H1 (cell line): ENCODE measurements around the gene PURA. TPM values are rescaled to one million over a fixed set of nuclear protein-coding genes. Genes with fewer than 3 reads are reported as not detected.

Experiments
- CTCF ChIA-PET: fragments of 300-600 bp; sonication (Branson Sonifier 250); formaldehyde crosslinking; loops from one replicate; lab custom pipeline; 2021; ENCODE audit not compliant: partially characterized antibody; lab: Charles Lee
- POLR2A ChIA-PET: fragments of 300-600 bp; sonication (Branson Sonifier 250); formaldehyde crosslinking; loops from one replicate; lab custom pipeline; 2021; ENCODE audit warnings: inconsistent platforms; ENCODE audit not compliant: partially characterized antibody; lab: Charles Lee
- DNase-seq, 2 experiments: peaks; one replicate each; pipeline versions ENCODE4 v3.0.0 to v3.0.0-alpha.2; 2010 to 2022; ENCODE audit warnings: low spot score in 2 of 2, low read depth in 1 of 2, mixed read lengths in 1 of 2
- FAIRE-seq: peaks from 2 replicates; lab custom pipeline; 2011; peaks lifted over from hg19 to GRCh38; lab: Jason Lieb, UNC
- H2AFZ ChIP-seq: 2 replicates; pipeline ENCODE4 v1.8.1; 2012; ENCODE audit warnings: low read length, inconsistent platforms
- H2AK5ac ChIP-seq: 2 replicates; pipeline ENCODE4 v1.6.1; 2013; ENCODE audit warnings: low read depth, low read length
- H2BK120ac ChIP-seq: replicated peaks from 2 replicates; pipeline ENCODE3; 2013; ENCODE audit warnings: low read depth, low read length, inconsistent platforms
- H2BK12ac ChIP-seq: 2 replicates; pipeline ENCODE4 v1.6.1; 2013; ENCODE audit warnings: low read depth, low read length
- H2BK15ac ChIP-seq: 2 replicates; pipeline ENCODE4 v1.6.1; 2013; ENCODE audit warnings: low read length
- H2BK20ac ChIP-seq: 2 replicates; pipeline ENCODE4 v1.6.1; 2013; ENCODE audit warnings: low read length
- H2BK5ac ChIP-seq: 2 replicates; pipeline ENCODE4 v1.6.1; 2013; ENCODE audit warnings: low read depth, low read length
- H3K14ac ChIP-seq: 2 replicates; pipeline ENCODE4 v1.6.1; 2013; ENCODE audit warnings: inconsistent platforms; ENCODE audit not compliant: insufficient read length
- H3K18ac ChIP-seq: 2 replicates; pipeline ENCODE4 v1.6.1; 2013; ENCODE audit warnings: low read length; ENCODE audit errors: extremely low read depth
- H3K23ac ChIP-seq: 2 replicates; pipeline ENCODE4 v1.6.1; 2013; ENCODE audit warnings: inconsistent platforms; ENCODE audit not compliant: insufficient read length
- H3K23me2 ChIP-seq: 2 replicates; pipeline ENCODE4 v1.6.1; 2013; ENCODE audit warnings: low read depth, low read length
- H3K27ac ChIP-seq: 2 replicates; pipeline ENCODE4 v1.6.1; 2011; ENCODE audit warnings: low read depth, low read length, inconsistent platforms
- H3K27me3 ChIP-seq, 4 experiments: replicated peaks in 1 of 4; 1 replicate in 1 of 4; 2 replicates in 3 of 4; pipeline versions ENCODE4 v1.6.1 to v1.8.1; 2011 to 2013; ENCODE audit warnings: low read length in 3 of 4, mild to moderate bottlenecking in 3 of 4, inconsistent platforms in 2 of 4, mixed read lengths in 2 of 4, moderate library complexity in 1 of 4; ENCODE audit not compliant: control insufficient read depth in 3 of 4, insufficient read depth in 3 of 4; ENCODE audit errors: extremely low read depth in 1 of 4
- H3K36me3 ChIP-seq, 4 experiments: 2 replicates each; pipeline versions ENCODE4 v1.6.1 to v1.8.1; 2011 to 2013; ENCODE audit warnings: mild to moderate bottlenecking in 4 of 4, low read length in 3 of 4, moderate library complexity in 2 of 4, control low read depth in 1 of 4, inconsistent platforms in 1 of 4; ENCODE audit not compliant: insufficient read depth in 4 of 4, control insufficient read depth in 2 of 4
- H3K4ac ChIP-seq: replicated peaks from 2 replicates; pipeline ENCODE3; 2013; ENCODE audit warnings: low read length, low read depth, mixed read lengths, inconsistent platforms; ENCODE audit not compliant: insufficient read length
- H3K4me1 ChIP-seq, 4 experiments: replicated peaks in 1 of 4; 1 replicate in 1 of 4; 2 replicates in 3 of 4; pipeline versions ENCODE4 v1.6.1 to v1.8.1; 2011 to 2013; ENCODE audit warnings: low read length in 3 of 4, inconsistent platforms in 2 of 4, mixed read lengths in 1 of 4; ENCODE audit not compliant: insufficient read depth in 4 of 4, control insufficient read depth in 3 of 4
- H3K4me2 ChIP-seq, 2 experiments: 2 replicates each; pipeline versions ENCODE4 v1.6.1 to v1.8.1; 2011 to 2013; ENCODE audit warnings: low read depth in 2 of 2, low read length in 2 of 2, control low read depth in 1 of 2, inconsistent platforms in 1 of 2, mild to moderate bottlenecking in 1 of 2; ENCODE audit not compliant: insufficient read depth in 1 of 2
- H3K4me3 ChIP-seq, 4 experiments: fragments of 200-600, 300-600 bp in 1 of 4; sonication (generic), shearing (Covaris generic), sonication (Bioruptor Twin) in 1 of 4; 2 replicates each; pipeline versions ENCODE4 v1.5.1 to v1.8.1; 2011 to 2016; ENCODE audit warnings: low read length in 4 of 4, low read depth in 3 of 4, control low read depth in 2 of 4, inconsistent platforms in 2 of 4, mild to moderate bottlenecking in 2 of 4, mixed read lengths in 1 of 4, moderate library complexity in 1 of 4; ENCODE audit not compliant: insufficient read depth in 2 of 4; ENCODE audit errors: extremely low read depth in 1 of 4
- H3K56ac ChIP-seq: replicated peaks from 2 replicates; pipeline ENCODE3; 2013; ENCODE audit warnings: low read depth, mild to moderate bottlenecking, mixed read lengths, low read length, inconsistent platforms; ENCODE audit not compliant: insufficient read length
- H3K79me1 ChIP-seq: 2 replicates; pipeline ENCODE4 v1.6.1; 2013; ENCODE audit warnings: low read depth, low read length, control low read depth
- H3K79me2 ChIP-seq, 2 experiments: 2 replicates each; pipeline versions ENCODE4 v1.6.1 to v1.8.1; 2012 to 2013; ENCODE audit warnings: low read length in 2 of 2, mild to moderate bottlenecking in 2 of 2, inconsistent platforms in 1 of 2; ENCODE audit not compliant: insufficient read depth in 2 of 2, control insufficient read depth in 1 of 2
- H3K9ac ChIP-seq, 4 experiments: replicated peaks in 1 of 4; 1 replicate in 1 of 4; 2 replicates in 3 of 4; pipeline versions ENCODE4 v1.6.1 to v1.8.1; 2011 to 2013; ENCODE audit warnings: low read depth in 3 of 4, low read length in 3 of 4, control low read depth in 2 of 4, mild to moderate bottlenecking in 2 of 4, moderate library complexity in 2 of 4, inconsistent platforms in 1 of 4; ENCODE audit errors: extremely low read depth in 1 of 4
- H3K9me3 ChIP-seq, 2 experiments: 2 replicates each; pipeline versions ENCODE4 v1.6.1 to v1.8.1; 2012 to 2013; ENCODE audit warnings: mild to moderate bottlenecking in 2 of 2, moderate library complexity in 2 of 2, control low read depth in 1 of 2, inconsistent platforms in 1 of 2, low read depth in 1 of 2, low read length in 1 of 2, mixed read lengths in 1 of 2; ENCODE audit not compliant: insufficient read depth in 2 of 2
- H4K20me1 ChIP-seq, 2 experiments: replicated peaks in 1 of 2; 2 replicates each; pipeline versions ENCODE3 to v1.8.1; 2011 to 2013; ENCODE audit warnings: inconsistent platforms in 2 of 2, low read length in 2 of 2, mild to moderate bottlenecking in 1 of 2; ENCODE audit not compliant: insufficient read depth in 2 of 2, control insufficient read depth in 1 of 2
- H4K5ac ChIP-seq: 2 replicates; pipeline ENCODE4 v1.6.1; 2013; ENCODE audit warnings: low read length, low read depth, mixed read lengths, inconsistent platforms; ENCODE audit not compliant: insufficient read length
- H4K8ac ChIP-seq: 2 replicates; pipeline ENCODE4 v1.8.0; 2013; ENCODE audit warnings: mild to moderate bottlenecking, moderate library complexity, low read length, inconsistent platforms; ENCODE audit not compliant: insufficient read depth; ENCODE audit errors: extremely low read depth
- H4K91ac ChIP-seq: replicated peaks from 2 replicates; pipeline ENCODE3; 2013; ENCODE audit warnings: low read length, mixed read lengths, inconsistent platforms; ENCODE audit not compliant: insufficient read length
- BRCA1 ChIP-seq: IDR thresholded peaks from 2 replicates; pipeline ENCODE4 v1.6.1; 2012; ENCODE audit warnings: low read depth, low read length, improper control_type of control experiment
- CHD1 ChIP-seq: IDR thresholded peaks from 2 replicates; pipeline ENCODE4 v1.6.1; 2012; ENCODE audit warnings: low read depth, low read length, improper control_type of control experiment
- CHD2 ChIP-seq: IDR thresholded peaks from 2 replicates; pipeline ENCODE4 v1.6.1; 2012; ENCODE audit warnings: low read length, improper control_type of control experiment
- HDAC2 ChIP-seq, 2 experiments: fragments of 300-600 bp in 1 of 2; sonication (generic) in 1 of 2; IDR thresholded peaks; 2 replicates each; pipeline ENCODE4 v1.6.1; 2011 to 2012; ENCODE audit warnings: low read depth in 2 of 2, low read length in 2 of 2, mild to moderate bottlenecking in 2 of 2, moderate library complexity in 2 of 2, borderline replicate concordance in 1 of 2, inconsistent platforms in 1 of 2
- JUN ChIP-seq: IDR thresholded peaks from 2 replicates; pipeline ENCODE4 v1.6.1; 2011; ENCODE audit warnings: low read depth, mild to moderate bottlenecking, improper control_type of control experiment, low read length
- NRF1 ChIP-seq: IDR thresholded peaks from 2 replicates; pipeline ENCODE4 v1.6.1; 2011; ENCODE audit warnings: mild to moderate bottlenecking, low read depth, low read length, improper control_type of control experiment
- RFX5 ChIP-seq: IDR thresholded peaks from 2 replicates; pipeline ENCODE4 v1.6.1; 2011; ENCODE audit warnings: low read depth, low read length, improper control_type of control experiment, borderline replicate concordance
- SP1 ChIP-seq: IDR thresholded peaks from 2 replicates; pipeline ENCODE4 v1.6.1; 2011; ENCODE audit warnings: low read depth, low read length
- SRF ChIP-seq: IDR thresholded peaks from 2 replicates; pipeline ENCODE4 v1.6.1; 2011; ENCODE audit warnings: mild to moderate bottlenecking, low read depth, low read length, moderate library complexity
- TAF1 ChIP-seq: IDR thresholded peaks from 2 replicates; pipeline ENCODE4 v1.6.1; 2011; ENCODE audit warnings: mild to moderate bottlenecking, low read depth, low read length
- YY1 ChIP-seq: IDR thresholded peaks from 2 replicates; pipeline ENCODE4 v1.6.1; 2011; ENCODE audit warnings: low read depth, mild to moderate bottlenecking, low read length
- ZNF274 ChIP-seq: IDR thresholded peaks from 2 replicates; pipeline ENCODE4 v1.7.0; 2012; ENCODE audit warnings: low read length, borderline replicate concordance; ENCODE audit errors: extremely low read depth
- WGBS, 2 experiments: shearing (Covaris generic) in 1 of 2; methylation state at CpG; one replicate each; pipeline versions ENCODE4 v1.1.6 to v1.1.7; 2013 to 2015; ENCODE audit warnings: low lambda C conversion rate in 2 of 2, mixed read lengths in 2 of 2, inconsistent platforms in 1 of 2, low coverage in 1 of 2, missing lambda C conversion rate in 1 of 2; ENCODE audit not compliant: insufficient replicate concordance in 2 of 2, insufficient coverage in 1 of 2, insufficient read length in 1 of 2; ENCODE audit errors: extremely low coverage in 1 of 2, missing lambda C conversion rate in 1 of 2; 5-methylcytosine and 5-hydroxymethylcytosine counted together
- polyA plus RNA-seq, 7 experiments: library from polyadenylated mRNA; depleted of rRNA in 3 of 7; stranded (reverse) in 5 of 7; unstranded in 2 of 7; fragments of >200 nt in 5 of 7; fragments of 200-250 nt in 2 of 7; gene quantifications; 1 replicate in 5 of 7; 2 replicates in 1 of 7; 4 replicates in 1 of 7; pipeline versions ENCODE4 v1.2.1 to v1.2.3, GENCODE V29; 2011 to 2013; ENCODE audit warnings: missing spikeins in 2 of 7, mixed read lengths in 2 of 7
- total RNA-seq: library from RNA; stranded (reverse); fragmentation: NEBNext Ultra II Directional; extraction: Animal tissue kit (Norgen Biotek cat#: 25700); gene quantifications from 2 replicates; pipeline ENCODE4 v1.2.1, GENCODE V29; 2021
- TF ChIP-seq, protein P1 (sequence below): IDR thresholded peaks from 2 replicates; pipeline ENCODE4 v1.6.1; 2012; ENCODE audit warnings: inconsistent platforms
- TF ChIP-seq, protein P2 (sequence below): IDR thresholded peaks from 2 replicates; pipeline ENCODE4 v1.6.1; 2011; ENCODE audit warnings: low read length, improper control_type of control experiment

The PURA gene
- total and polyA plus RNA-seq, 2 of the 8 experiments (the other 6 are each of a cell fraction or from before 2014, with no cell fraction given), result 0.98 to 2.1 TPM

GRCh38 chr5:140128376-140128775, 14.5 kb downstream of the PURA start:
- Histone ChIP-seq H3K23me2 (no peaks in the 10 kb centered on the region), H3K27me3 (no peaks in the 10 kb centered on the region; a peak in 1 of 7 replicates), H3K9me3 (no peaks in the 10 kb centered on the region), H3K18ac (no peak overlapping the region), H3K27ac (no peak overlapping the region), H3K56ac (no peak overlapping the region), H3K4me3 (no peak overlapping the region), H2BK20ac (no peak overlapping the region), H3K9ac (peak overlapping the region in 1 of 4 experiments; percentile 32; a peak in 2 of 7 replicates), H4K5ac (no peak overlapping the region), H3K79me2 (no peaks in the 10 kb centered on the region), H2AFZ (no peak overlapping the region), H2BK120ac (no peak overlapping the region), H3K36me3 (no peaks in the 10 kb centered on the region), H3K4me1 (peaks cover 0 to 9% (median 1%) of the 10 kb centered on the region in 4 experiments; a peak in 2 of 7 replicates), H3K4ac (no peak overlapping the region), H2AK5ac (no peak overlapping the region), H4K20me1 (no peaks in the 10 kb centered on the region), H4K8ac (no peak overlapping the region), H3K23ac (no peak overlapping the region), H3K4me2 (no peak overlapping the region), H2BK5ac (no peak overlapping the region), H2BK15ac (no peak overlapping the region), H3K79me1 (no peaks in the 10 kb centered on the region), H2BK12ac (no peak overlapping the region), H4K91ac (no peak overlapping the region), H3K14ac (no peak overlapping the region)
- ChIA-PET POLR2A (no interaction called here), CTCF (no interaction called here)
- no peak for DNase-seq
- WGBS, 2 experiments, result 89% methylated on average over 5 of the region's 5 CpGs; no CpG with 5 or more reads in 1 of the 2 experiments
- FAIRE-seq, result no peak
- no peak for TF ChIP-seq HDAC2 (IDR thresholded peaks at IDR 0.05; ENCODE audit: borderline replicate concordance in 1 of 2, low read depth in 2 of 2, low read length in 2 of 2)
- TF ChIP-seq, protein P1, sequence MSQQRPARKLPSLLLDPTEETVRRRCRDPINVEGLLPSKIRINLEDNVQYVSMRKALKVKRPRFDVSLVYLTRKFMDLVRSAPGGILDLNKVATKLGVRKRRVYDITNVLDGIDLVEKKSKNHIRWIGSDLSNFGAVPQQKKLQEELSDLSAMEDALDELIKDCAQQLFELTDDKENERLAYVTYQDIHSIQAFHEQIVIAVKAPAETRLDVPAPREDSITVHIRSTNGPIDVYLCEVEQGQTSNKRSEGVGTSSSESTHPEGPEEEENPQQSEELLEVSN, result no peak
- no peak for TF ChIP-seq RFX5
- TF ChIP-seq ZNF274, result no peak
- TF ChIP-seq, protein P2, sequence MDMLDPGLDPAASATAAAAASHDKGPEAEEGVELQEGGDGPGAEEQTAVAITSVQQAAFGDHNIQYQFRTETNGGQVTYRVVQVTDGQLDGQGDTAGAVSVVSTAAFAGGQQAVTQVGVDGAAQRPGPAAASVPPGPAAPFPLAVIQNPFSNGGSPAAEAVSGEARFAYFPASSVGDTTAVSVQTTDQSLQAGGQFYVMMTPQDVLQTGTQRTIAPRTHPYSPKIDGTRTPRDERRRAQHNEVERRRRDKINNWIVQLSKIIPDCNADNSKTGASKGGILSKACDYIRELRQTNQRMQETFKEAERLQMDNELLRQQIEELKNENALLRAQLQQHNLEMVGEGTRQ, result no peak
- TF ChIP-seq SRF, result no peak
- TF ChIP-seq JUN, result no peak
- no peak for TF ChIP-seq CHD1
- no peak for TF ChIP-seq CHD2
- no peak for TF ChIP-seq TAF1
- TF ChIP-seq SP1, result no peak
- TF ChIP-seq BRCA1, result no peak
- TF ChIP-seq NRF1, result no peak
- TF ChIP-seq YY1, result no peak
